Femur (tissue), 1 donor: ENCODE results near the gene CHAF1B.

Source experiments
- DNase-seq: peaks from one replicate; pipeline ENCODE4 v3.0.0-alpha.2; 2017

CHAF1B gene

DNA sequence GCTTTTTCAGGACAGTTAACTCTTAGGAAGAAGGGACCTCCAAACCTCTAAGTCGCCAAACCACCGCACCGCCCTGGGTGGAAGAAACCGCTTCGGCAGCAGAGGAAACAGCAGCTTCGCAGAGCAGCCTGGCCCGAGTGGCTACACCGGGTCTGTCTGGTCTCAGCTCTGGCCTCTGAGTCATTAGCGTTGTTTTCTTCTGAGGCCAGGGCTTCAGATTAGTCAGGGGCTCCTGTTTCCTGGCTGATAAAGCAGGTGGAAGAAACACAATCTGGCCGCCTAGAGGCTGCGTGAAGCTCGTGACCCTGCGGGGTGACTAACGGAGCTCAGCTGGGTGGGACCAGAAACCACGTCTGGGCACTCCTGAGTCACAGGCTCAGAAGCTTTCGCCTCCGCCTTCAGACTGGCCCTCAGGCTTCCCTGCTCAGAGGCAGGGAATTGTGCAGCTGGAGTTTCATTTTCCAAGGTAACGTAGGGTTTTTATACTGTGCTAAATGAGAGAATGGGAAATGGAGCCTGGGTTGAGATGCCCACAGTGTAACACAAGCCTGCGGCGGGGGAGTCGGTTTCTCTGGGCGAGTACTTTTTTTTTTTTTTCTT, 44.9 kb downstream of the CHAF1B start:
- DNase-seq, result peak; percentile 76

DNA sequence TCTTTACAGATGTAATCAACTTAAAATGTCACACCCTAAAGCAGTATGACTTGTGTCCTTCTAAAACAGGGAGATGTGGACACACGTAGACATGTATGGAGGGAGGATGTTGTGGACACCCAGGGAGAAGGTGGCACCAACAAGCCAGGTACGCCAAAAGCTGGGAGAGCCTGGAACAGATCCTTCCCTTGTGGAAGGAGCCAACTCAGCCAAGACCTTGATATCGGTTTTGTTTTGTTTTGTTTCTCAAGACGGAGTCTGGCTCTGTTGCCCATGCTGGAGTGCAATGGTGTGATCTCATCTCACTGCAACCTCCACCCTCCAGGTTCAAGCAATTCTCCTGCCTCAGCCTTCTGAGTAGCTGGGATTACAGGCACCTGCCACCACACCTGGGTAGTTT, 45.6 kb downstream of the CHAF1B start:
- no peak for DNase-seq

DNA sequence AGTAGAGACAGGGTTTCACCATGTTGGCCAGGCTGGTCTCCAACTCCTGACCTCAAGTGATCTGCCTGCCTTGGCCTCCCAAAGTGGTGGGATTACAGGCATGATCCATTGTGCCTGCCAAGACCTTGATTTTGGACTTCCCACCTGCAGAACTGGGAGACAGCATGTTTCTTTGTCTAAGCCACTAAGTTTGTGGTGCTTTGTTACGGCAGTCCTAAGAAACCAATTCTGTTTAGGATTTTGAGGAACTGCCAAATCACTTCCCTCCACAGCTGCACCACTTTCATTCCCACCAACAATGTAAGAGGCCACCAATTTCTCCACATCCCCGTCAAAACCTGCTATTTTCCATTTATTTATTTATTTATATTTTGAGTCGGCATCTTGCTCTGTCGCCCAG, 46.1 kb downstream of the CHAF1B start:
- no peak for DNase-seq

DNA sequence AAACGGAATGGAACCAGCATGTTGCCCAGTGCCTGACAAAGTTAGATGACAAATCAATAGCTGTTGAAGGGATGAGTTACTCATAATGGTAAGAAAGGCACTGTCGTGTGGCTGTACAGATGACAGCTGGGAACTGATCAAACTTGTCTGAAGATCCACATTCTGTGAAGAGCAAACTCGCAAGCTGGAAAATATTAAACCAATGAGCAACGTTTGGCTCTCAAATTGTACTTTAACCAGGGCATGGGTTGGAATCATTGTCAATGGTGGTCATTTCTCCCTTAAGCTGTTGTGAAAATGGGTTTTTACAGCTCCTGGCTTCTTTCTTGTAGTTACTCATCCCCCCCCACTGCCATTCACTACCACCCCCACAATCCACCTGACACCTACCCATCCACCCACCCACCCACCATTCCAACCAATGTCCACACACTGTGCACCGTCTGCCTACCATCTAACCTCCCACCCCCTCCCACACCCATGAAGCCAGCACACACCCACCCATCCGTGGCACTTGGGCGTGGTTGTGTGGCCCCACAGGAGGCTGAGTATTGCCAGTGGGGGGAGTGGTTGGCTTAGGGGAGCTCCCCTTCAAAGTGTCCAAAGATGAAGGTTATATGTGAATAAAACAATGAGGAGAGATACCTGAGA, 48.0 kb downstream of the CHAF1B start:
- no peak for DNase-seq

DNA sequence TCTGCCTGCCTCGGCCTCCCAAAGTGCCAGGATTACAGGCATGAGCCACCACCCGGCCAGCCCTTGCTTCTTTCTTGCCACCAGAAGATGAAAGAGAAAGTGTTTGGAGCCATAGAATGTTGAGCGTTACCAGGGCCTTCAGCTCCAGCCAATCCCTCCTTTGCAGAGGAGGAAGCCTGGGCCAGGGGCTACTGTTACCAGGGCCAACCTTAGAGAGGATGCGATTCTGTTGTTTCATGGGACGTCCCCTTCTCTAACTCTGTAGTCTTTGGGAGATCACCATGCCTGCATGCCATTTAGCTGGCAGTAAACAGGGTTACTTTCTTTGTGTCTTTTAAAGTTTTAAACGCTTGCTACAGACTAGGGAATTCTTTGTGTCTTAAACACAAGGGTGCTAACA, 49.0 kb downstream of the CHAF1B start:
- no peak for DNase-seq

DNA sequence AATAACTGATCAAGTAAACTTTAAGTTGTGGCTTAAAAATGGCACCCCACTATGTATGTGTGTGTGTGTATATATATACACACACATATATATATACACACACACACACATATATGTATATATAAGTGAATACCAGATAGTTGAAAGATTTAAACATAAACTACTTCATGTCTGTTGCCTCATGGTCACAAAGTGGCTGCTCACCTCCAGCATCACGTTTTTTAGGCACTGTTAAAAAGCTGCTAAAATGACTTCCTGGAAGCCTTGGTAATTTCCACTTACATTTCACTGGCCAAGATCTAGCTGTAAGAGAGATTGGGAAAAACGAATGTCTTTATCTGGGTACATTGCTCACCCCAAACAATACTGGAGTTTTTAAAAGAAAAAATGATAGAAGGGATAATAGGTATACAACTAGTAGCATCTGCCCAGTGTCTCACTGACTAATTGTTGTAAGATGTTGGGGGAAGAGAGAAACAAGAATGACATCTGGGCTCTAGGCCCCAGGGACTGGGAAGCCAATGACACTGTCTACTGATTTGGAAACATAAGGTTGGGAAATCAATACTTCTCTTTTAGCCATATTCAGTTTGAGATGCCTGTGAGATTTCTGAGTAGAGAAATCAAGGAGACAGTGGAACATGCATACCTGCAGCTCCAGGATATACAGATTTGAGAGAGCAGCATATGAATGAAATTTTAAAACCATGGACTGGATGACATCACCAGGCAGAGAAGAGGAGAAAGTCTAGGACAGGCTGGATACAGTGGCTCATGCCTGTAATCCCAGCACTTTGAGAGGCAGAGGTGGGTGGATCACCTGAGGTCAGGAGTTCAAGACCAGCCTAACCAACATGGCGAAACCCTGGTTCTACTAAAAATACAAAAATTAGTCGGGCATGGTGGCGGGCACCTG, 51.9 kb downstream of the CHAF1B start:
- DNase-seq, result no peak

DNA sequence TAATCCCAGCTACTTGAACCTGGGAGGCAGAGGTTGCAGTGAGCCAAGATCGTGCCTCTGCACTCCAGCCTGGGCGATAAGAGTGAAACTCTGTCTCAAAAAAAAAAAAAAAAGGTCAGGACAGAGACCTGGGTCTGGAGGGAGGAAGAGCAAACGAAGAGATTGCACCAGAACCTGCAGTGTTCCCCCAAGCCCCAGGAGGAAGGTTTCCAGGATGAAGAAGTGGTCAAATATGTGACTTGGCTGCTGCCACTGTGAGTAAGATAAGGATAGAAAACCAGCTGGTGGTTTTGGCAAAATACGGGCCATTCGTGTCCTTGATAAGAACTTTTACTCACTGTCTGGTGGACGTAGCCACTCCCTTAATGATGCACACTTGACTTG, 52.5 kb downstream of the CHAF1B start:
- no peak for DNase-seq

DNA sequence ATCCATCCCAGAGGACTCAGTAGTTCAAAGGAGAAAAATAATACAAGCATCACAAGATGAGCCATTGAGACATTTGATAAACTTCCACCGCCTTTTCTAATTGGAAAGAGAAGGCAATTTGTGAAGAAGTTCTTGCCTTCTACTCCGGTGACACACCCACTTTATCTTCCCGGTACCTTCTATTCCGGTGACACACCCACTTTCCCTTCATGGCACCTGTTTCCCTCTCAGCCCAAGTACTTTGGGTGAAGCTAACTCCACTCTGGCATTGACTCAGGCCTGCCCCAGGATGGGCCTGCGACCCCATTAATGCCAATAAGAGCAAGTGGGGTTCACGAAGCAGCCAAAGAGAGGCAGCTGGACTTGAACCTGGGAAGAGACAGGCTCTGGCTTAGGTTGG, 56.5 kb downstream of the CHAF1B start:
- no peak for DNase-seq

DNA sequence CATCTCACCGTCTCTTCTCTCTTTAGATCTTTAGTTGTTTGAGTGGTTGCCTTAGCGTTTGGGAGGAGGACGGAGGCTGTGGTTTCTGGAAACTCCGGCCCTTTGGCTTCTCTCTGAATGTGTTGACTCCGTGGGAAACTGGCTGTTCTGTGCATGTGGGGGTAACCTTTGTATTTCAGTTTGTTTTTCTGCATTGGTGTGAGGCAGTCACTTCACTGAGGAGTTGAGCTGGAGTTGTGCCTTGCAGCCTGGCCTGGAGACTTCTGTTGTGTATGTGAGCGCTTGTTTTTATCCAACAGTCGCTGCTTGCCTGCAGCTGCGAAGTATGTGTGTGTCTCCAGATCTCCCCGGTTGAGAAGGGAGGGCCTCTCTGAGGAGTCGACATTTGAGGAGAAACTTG, 61.1 kb downstream of the CHAF1B start:
- no peak for DNase-seq

DNA sequence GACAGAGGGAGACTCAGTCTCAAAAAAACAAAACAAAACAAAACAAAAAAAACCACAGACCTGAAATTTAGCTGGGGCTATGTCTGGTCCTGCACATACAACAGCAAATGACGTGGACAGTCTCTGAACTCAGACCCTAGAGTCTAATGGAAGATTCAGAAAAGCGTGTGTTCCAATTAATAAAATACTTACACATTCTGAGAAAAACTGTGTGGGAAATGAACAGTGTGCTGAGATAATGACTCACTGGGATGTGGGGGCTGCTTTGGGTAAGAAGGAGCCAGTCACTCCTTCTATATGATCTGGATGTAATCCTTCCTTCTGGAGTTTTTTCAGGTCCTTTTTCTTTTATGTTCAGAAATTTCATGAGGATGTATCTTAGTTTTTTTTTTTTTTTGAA, 65.3 kb downstream of the CHAF1B start:
- DNase-seq, result no peak

DNA sequence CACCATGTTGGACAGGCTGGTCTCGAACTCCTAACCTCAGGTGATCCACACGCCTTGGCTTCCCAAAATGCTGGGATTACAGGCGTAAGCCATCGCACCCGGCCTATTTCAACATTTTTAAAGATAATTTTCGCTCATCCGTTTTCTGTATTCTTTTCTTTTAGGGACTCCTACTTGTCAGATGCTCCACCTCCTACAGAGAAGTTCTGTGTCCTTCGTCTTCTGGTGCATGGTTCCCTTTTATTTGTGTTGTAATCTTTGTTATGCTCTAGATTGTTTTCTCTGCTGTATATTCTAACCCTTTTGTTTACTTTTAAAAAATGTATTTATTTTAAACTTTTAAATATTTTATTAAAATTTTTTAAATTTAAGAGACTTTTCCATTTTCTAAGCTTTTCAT, 66.3 kb downstream of the CHAF1B start:
- DNase-seq, result no peak

DNA sequence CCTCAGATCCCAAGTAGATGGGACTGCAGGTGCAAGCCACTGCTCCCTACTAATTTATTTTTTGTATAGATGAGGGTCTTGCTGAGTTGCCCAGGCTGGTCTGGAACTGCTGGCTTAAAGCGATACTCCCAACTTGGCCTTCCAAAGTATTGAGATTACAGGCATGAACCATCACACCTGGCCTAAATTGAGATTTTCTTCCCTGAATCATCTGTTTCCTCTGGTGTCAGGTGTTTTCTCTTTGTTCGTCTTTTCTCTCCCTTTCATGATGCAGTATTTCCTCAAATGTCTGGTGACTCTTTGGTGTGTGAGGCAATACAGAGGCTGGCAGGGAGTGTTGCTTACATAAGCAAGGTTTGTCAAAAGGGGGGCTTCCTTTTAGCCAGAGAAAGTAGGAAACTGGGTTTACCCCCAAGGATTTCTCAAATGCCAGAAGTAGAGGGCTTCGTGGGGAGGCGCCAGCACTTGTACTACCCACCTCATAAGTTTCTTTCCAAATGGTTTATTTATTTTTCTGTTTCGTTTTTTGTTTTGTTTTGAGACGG, 67.2 kb downstream of the CHAF1B start:
- DNase-seq, result no peak

DNA sequence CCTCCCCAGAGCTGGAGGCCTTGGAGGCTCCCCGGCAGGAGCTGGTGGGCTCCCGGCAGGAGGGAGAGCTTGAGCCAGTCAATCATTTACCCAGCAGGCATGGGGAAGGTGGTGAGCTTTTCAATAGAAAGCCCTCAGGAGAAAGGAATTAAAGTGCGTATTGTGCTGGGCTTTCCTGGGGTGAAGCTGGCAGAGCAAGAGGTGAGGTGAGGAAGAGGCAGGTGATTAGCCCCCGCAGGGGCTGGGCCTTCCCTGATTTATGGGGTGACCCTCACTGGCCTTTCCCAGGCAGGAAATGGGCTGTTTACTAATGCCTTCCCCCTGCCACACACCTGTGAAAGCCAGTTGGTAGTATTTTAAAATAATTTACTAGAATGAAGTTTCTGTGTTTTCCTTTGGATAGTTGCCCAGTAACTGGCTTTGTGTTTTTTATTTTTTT, 68.9 kb downstream of the CHAF1B start:
- no peak for DNase-seq

DNA sequence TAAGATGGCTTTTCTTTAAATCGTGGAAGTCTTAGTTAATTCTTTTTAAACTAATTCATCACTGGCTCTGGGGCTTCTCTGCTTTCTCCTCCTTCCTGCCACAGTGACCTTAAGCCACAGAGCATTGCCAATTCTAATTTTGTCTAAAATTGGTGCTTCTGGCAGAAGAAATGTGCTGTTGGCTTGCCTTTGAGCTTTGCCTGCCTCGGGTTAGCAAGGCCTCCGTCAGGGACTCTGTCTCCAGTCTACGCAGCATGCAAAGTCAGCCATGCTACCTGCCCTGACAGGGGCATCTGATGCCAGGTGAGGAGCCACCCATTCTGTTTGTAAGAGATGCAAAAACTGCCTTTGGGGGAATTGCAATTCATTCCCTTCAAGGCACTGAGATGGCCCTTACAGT, 69.5 kb downstream of the CHAF1B start:
- no peak for DNase-seq

DNA sequence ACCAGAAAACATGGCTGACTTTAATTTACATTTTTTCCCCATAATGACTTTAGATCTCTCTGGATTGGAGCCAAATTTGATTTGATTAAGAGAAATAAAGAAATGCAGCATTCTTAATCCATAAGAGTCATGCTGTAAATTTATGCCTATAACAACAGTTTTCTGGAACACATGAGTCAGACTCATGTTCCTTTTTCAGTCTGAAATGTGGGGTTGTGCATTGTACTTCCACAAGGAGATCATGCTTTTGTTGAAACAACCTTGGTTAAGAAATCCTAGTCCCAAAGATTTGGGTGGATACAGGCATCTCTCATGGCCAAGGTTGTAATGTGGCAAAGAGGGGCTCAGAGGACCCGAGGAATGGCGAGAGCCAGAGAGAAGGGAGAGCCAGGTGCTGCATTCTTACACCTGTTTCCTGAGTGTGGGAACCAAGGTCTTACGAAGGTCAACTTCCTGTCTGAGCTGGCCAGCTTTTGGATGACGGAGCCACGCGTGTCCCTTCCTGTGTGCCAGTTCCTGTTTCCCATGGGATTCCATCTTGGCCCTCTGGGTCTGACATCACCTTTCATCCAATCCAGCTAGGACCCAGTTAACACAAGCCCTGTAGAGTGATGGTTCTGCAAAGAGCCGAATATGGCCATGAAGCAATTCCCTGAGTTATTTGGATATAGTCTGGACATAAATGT, 71.7 kb downstream of the CHAF1B start:
- DNase-seq, result no peak

DNA sequence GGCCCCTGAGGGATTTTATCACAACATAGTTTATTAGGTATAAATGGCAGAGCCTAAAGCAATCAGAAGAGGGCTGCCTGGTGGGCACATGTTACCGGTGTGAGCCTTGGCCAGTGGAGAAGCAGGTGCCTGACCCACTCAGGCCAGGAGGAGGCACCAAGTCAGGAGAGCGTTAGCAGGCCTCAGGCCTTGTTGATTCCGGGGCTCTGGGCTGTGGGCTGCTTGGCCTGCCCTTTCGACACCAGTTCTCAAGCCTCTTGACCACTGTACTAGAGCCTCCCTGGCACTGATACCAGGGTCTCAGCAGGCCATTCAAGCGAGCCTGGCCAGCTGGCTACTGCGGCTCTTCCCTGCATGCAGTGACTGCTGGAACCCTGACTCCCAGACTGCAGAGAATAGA, 73.9 kb downstream of the CHAF1B start:
- no peak for DNase-seq

DNA sequence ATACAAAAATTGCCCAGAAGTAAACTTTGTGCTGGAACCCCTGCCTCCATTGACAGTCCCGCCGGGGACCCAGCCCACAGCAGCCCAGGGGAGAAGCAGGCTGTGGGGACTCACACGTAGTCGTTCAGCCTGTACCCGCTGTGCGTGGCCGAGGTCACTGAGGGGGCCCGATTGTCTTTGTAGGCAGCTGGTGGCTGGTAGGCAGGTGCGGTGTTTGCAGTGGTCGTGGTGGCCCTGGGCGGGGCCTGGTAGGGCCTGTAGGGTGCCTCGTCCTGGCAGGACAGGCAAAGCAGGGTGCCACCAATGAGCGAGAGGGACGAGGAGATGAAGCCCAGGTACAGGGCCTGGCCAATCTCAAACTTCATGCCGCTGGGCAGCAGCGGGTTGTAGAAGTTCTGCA, 75.7 kb downstream of the CHAF1B start:
- no peak for DNase-seq

DNA sequence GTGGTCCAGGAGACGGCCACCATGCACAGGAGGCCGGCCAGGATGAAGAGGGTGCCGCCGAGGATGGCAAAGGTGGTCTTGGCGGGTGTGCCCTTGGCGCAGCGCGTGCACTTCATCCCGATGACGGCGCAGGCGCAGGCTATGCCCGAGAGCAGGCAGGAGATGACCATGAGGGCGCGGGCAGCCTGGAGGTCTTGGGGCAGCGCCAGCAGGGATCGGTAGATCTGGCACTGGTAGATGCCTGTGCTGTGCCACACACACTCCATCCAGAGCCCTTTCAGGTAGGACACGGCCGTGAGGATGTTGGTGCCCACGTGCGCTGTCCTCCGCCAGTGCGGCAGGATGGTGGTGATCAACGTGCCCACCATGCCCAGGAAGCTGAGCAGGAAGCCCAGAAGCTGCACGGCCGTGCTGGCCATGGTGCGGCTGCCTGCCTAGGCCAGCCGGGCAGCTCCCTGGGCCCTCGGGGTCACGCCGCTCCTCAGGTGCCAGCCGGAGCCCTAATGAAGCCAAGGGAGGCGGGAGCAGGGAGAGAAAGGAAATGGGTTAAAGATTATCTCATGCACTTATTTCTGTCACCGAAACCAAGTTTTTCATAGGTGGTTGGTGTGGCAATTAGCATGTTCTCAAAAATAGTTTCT, 76.2 kb downstream of the CHAF1B start:
- DNase-seq, result no peak

DNA sequence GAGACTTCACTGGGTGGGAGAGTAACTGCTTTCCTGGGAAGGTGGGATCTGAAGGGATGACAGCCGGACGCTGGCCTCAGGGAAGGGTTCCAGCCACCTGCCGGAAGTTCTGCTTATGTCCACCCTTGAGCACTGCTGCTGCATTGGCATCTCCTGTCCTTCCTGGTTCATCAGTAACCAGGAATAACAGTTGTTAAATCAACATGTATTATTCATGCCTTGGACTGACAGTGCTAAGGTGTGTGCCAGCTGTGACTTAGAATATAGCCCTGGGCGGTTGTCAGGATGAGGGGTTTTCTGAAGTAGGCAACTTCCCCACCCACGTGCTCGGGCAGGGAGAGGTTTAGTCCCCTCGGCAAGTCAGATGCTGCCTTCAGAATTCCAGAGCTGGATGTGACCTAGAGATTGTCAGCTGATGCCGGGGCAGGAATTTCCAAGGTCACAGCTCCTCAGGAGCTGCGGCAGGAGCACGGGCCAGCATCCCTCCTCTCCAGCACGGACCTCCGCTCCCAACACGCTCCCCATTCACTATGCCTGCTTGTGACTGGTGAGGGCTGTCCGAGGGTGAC, 76.8 kb downstream of the CHAF1B start:
- no peak for DNase-seq

DNA sequence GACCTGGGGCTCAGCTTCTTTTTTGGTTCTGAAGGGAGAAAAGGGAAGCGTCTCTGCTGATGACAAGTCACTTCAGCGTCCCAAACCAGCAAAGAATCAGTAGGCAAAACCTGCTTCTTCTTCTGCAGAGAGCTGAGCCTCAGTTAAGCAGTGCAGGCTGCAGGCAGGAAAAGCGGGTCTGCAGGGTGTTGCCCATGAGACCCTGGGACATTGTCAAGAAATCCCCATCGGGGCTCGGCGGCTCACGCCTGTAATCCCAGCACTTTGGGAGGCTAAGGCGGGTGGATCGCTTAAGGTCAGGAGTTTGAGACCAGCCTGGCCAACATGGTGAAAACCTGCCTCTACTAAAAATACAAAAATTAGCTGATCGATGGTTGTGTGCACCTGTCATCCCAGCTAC, 78.0 kb downstream of the CHAF1B start:
- no peak for DNase-seq

DNA sequence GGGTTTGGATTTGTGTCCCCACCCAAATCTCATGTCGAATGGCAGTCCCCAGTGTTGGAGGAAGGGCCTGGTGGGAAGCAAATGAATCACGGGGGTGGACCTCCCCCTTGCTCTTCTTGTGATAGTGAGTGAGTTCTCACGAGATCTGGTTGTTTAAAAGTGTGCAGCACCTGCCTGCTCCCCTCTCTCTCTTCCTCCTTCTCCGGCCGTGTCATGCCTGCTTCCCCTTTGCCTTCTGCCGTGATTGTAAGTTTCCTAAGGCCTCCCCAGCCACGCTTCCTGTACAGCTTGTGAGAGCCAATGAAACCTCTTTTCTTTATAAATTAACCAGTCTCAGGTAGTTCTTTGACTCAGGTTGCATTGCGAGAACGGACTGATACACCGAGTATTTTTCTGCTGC, 78.8 kb downstream of the CHAF1B start:
- DNase-seq, result no peak

DNA sequence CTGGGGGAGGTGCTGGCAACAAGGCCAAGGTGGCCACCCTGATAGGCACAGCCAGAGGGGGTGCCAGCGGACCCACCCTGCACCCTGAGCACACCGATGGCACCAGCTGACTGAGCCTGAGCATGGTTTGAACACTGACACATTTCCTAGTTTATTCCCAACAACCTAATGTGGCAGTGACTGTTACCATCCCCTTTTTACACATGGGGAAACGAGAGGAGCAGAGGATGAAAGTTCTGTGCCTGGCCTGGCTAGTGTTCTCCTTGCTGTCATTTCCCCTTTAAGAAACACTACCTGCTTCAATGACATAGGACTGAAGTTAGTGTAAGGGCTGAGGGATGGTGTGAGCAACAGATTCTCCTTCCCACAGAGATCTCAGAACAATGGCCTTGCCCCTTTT, 79.4 kb downstream of the CHAF1B start:
- DNase-seq, result no peak
